Heart left ventricle (tissue), 13 donors: Measurements from ENCODE around the gene COBL.

Experiments used
- POLR2A ChIP-seq, 2 donors: fragments of 450-650 bp; IDR thresholded peaks; one replicate each; pipeline ENCODE4 v1.6.1; 2017; ENCODE audit warnings: antibody characterized with exemption in 2 of 2, mild to moderate bottlenecking in 2 of 2, moderate library complexity in 2 of 2
- TF ChIP-seq, protein P1 (sequence below), 12 donors: fragments of 200-600 bp; sonication (generic) in 4 of 12; IDR thresholded peaks; one replicate each; pipeline versions ENCODE4 v1.5.0 to v1.8.0; 2018 to 2022; ENCODE audit warnings: antibody characterized with exemption in 12 of 12, mild to moderate bottlenecking in 5 of 12
- donor health status: ischemic (EF 13 %, LVEDD 7.1; RV severe dilation, severe dysfunction).
- donor health status: DM: no; HTN: yes; CAD: no.
- donor health status: DM: no; HTN: no; CAD: no.
- donor health status: ischemic (EF 25% LVEDD 6.9; RV normal size, moderate dysfunction).
- donor health status: ischemic (EF 25% LVEDD 5.7; RV mildly dilated, moderate dysfunction).
- donor health status: ischemic (EF 35%, LVEDD 5.7; RV mildly dilated, moderate dysfunction).
- donor health status: nonischemic (EF 11% LVEDD 7.7; RV severe dilation, severe dysfunction).
- donor health status: DM: yes; HTN: yes; CAD: no.
- donor health status: PGD.
- donor health status: ischemic (EF 29% LVEDD 5.4; RV normal size, mild dysfunction).
- donor health status: nonischemic (EF 23%, LVEDD 6.1; RV moderate dilation, normal function).

DNA sequence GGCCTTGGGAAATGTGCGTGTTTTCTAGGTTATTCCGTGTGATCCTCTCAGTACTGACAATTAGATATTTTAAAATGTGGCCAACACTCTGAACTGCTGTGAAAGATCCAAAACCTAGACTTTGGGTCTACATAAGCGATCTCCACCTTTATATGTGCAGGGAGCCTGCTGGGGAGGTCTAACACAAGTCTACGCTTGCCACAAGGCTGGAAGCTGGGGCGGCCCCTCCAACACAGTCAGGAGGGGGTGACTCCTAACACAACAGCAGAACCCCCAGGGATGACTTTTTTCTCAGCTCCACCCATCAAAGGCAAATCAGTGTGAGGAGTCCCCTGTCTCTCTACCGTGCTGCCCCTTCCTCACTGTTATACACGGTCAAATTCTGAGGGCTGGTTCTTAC lies 202.6 kb downstream of the COBL start:
- TF ChIP-seq, protein P1, sequence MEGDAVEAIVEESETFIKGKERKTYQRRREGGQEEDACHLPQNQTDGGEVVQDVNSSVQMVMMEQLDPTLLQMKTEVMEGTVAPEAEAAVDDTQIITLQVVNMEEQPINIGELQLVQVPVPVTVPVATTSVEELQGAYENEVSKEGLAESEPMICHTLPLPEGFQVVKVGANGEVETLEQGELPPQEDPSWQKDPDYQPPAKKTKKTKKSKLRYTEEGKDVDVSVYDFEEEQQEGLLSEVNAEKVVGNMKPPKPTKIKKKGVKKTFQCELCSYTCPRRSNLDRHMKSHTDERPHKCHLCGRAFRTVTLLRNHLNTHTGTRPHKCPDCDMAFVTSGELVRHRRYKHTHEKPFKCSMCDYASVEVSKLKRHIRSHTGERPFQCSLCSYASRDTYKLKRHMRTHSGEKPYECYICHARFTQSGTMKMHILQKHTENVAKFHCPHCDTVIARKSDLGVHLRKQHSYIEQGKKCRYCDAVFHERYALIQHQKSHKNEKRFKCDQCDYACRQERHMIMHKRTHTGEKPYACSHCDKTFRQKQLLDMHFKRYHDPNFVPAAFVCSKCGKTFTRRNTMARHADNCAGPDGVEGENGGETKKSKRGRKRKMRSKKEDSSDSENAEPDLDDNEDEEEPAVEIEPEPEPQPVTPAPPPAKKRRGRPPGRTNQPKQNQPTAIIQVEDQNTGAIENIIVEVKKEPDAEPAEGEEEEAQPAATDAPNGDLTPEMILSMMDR (IDR thresholded peaks at IDR 0.05), result no peak
- no peak for TF ChIP-seq POLR2A (IDR thresholded peaks at IDR 0.05)
